Mesodermal cell (in vitro differentiated cells): Measurements from ENCODE around the gene CD247.

ENCODE experiments used
- H3K27ac ChIP-seq: 2 replicates; pipeline ENCODE4 v1.7.0; 2013; ENCODE audit warnings: mild to moderate bottlenecking, low read depth, low read length, moderate library complexity; ENCODE audit not compliant: severe bottlenecking
- H3K36me3 ChIP-seq: 2 replicates; pipeline ENCODE4 v1.7.1; 2013; ENCODE audit warnings: mild to moderate bottlenecking, low read length, moderate library complexity; ENCODE audit not compliant: control insufficient read depth, insufficient read depth
- H3K4me1 ChIP-seq: one replicate; pipeline ENCODE4 v1.7.1; 2013; ENCODE audit warnings: mild to moderate bottlenecking, low read length; ENCODE audit not compliant: insufficient read depth, control insufficient read depth, poor library complexity, severe bottlenecking
- H3K4me3 ChIP-seq: 2 replicates; pipeline ENCODE4 v1.7.0; 2013; ENCODE audit warnings: low read length, control low read depth, mild to moderate bottlenecking; ENCODE audit not compliant: insufficient read depth, poor library complexity, severe bottlenecking; ENCODE audit errors: extremely low read depth
- H3K9me3 ChIP-seq: 2 replicates; pipeline ENCODE4 v1.7.1; 2013; ENCODE audit warnings: mild to moderate bottlenecking, low read length, moderate library complexity; ENCODE audit not compliant: control insufficient read depth
- WGBS, 2 experiments: methylation state at CpG; one replicate each; pipeline ENCODE4 v1.1.5; 2013; ENCODE audit warnings: missing lambda C conversion rate in 2 of 2; ENCODE audit not compliant: insufficient coverage in 2 of 2; 5-methylcytosine and 5-hydroxymethylcytosine counted together

CD247 gene

GRCh38 chr1:167433884-167434283 lies 84.4 kb downstream of the CD247 start:
- Histone ChIP-seq H3K4me3 (no peak overlapping the region), H3K4me1 (peaks cover 4% of the 10 kb centered on the region), H3K27ac (no peak overlapping the region), H3K36me3 (no peaks in the 10 kb centered on the region), H3K9me3 (no peaks in the 10 kb centered on the region)
- 84 to 100% methylated on average over 4 to 5 of the region's 6 CpGs for WGBS, 2 experiments

GRCh38 chr1:167432780-167433179 lies 85.5 kb downstream of the CD247 start:
- Histone ChIP-seq H3K27ac (no peak overlapping the region), H3K36me3 (no peaks in the 10 kb centered on the region), H3K9me3 (no peaks in the 10 kb centered on the region), H3K4me1 (peaks cover 4% of the 10 kb centered on the region), H3K4me3 (no peak overlapping the region)
- WGBS, 2 experiments: 98% methylated on average over 3 to 7 of the region's 7 CpGs

- H3K4me1 ChIP-seq: peaks cover 4% of the 10 kb centered on the region
- no peak overlapping the region for H3K27ac ChIP-seq
- H3K36me3 ChIP-seq: no peaks in the 10 kb centered on the region
- 88 to 92% methylated on average over 2 to 8 of the region's 8 CpGs for WGBS, 2 experiments
- H3K4me3 ChIP-seq: no peak overlapping the region
- H3K9me3 ChIP-seq: no peaks in the 10 kb centered on the region
Measured at GRCh38 chr1:167431909-167432650, 86.2 kb downstream of the CD247 start.

- Histone ChIP-seq H3K36me3 (no peaks in the 10 kb centered on the region), H3K4me1 (peaks cover 4% of the 10 kb centered on the region), H3K9me3 (no peaks in the 10 kb centered on the region), H3K27ac (no peak overlapping the region), H3K4me3 (no peak overlapping the region)
- 89% methylated on average over 12 to 13 of the region's 14 CpGs for WGBS, 2 experiments
Measured at GRCh38 chr1:167431261-167431908, 86.9 kb downstream of the CD247 start.

GRCh38 chr1:167430849-167431242 lies 87.5 kb downstream of the CD247 start:
- no peaks in the 10 kb centered on the region for H3K36me3 ChIP-seq
- 84 to 93% methylated on average over 6 to 8 of the region's 10 CpGs for WGBS, 2 experiments
- no peak overlapping the region for H3K27ac ChIP-seq
- no peaks in the 10 kb centered on the region for H3K9me3 ChIP-seq
- no peak overlapping the region for H3K4me3 ChIP-seq
- H3K4me1 ChIP-seq: peaks cover 4% of the 10 kb centered on the region

GRCh38 chr1:167430134-167430848 lies 88.0 kb downstream of the CD247 start:
- H3K4me3 ChIP-seq: no peak overlapping the region
- 69% methylated on average over 17 of the region's 17 CpGs for WGBS, 2 experiments
- peaks cover 4% of the 10 kb centered on the region for H3K4me1 ChIP-seq
- H3K9me3 ChIP-seq: no peaks in the 10 kb centered on the region
- H3K27ac ChIP-seq: no peak overlapping the region
- no peaks in the 10 kb centered on the region for H3K36me3 ChIP-seq

- Histone ChIP-seq H3K4me3 (no peak overlapping the region), H3K9me3 (no peaks in the 10 kb centered on the region), H3K27ac (no peak overlapping the region), H3K4me1 (peaks cover 4% of the 10 kb centered on the region), H3K36me3 (no peaks in the 10 kb centered on the region)
- WGBS, 2 experiments: 80 to 92% methylated on average over 1 of the region's 2 CpGs
Measured at GRCh38 chr1:167429612-167430011, 88.7 kb downstream of the CD247 start.

GRCh38 chr1:167428395-167428794 lies 89.9 kb downstream of the CD247 start:
- H3K4me1 ChIP-seq: peaks cover 4% of the 10 kb centered on the region
- 100% methylated on average over 2 of the region's 2 CpGs; no CpG with 5 or more reads in 1 of the 2 experiments for WGBS, 2 experiments
- H3K4me3 ChIP-seq: no peak overlapping the region
- H3K9me3 ChIP-seq: no peaks in the 10 kb centered on the region
- no peak overlapping the region for H3K27ac ChIP-seq
- H3K36me3 ChIP-seq: peaks cover 5% of the 10 kb centered on the region

GRCh38 chr1:167427848-167428247 lies 90.5 kb downstream of the CD247 start:
- H3K4me1 ChIP-seq: peaks cover 4% of the 10 kb centered on the region
- no peak overlapping the region for H3K4me3 ChIP-seq
- no peak overlapping the region for H3K27ac ChIP-seq
- no peaks in the 10 kb centered on the region for H3K9me3 ChIP-seq
- 83 to 100% methylated on average over 1 of the region's 5 CpGs for WGBS, 2 experiments
- H3K36me3 ChIP-seq: peaks cover 5% of the 10 kb centered on the region

GRCh38 chr1:167426716-167427115 lies 91.6 kb downstream of the CD247 start:
- no peak overlapping the region for H3K4me3 ChIP-seq
- 83 to 92% methylated on average over 2 to 3 of the region's 4 CpGs for WGBS, 2 experiments
- H3K4me1 ChIP-seq: peaks cover 4% of the 10 kb centered on the region
- H3K36me3 ChIP-seq: peaks cover 9% of the 10 kb centered on the region
- H3K9me3 ChIP-seq: no peaks in the 10 kb centered on the region
- H3K27ac ChIP-seq: no peak overlapping the region
